GM11168 (cell line): ENCODE measurements around the gene SERPINF2.
"Not testable (repeated sequence)": the region's sequence is repeated elsewhere in the genome, so short reads cannot be mapped to it uniquely, and the experiment has no call there.

Source experiments
- in situ Hi-C: fragments of 300-500 bp; cut with MboI; formaldehyde crosslinking; loops from one replicate; pipeline ENCODE4 v1.12.0; 2022; ENCODE audit warnings: low sequenced_read_pairs; ENCODE audit not compliant: unreplicated experiment

Gene SERPINF2

GRCh38 chr17:1783834-1784611 is 41.4 kb downstream of the SERPINF2 start:
- in situ Hi-C loops, result no loop called here

GRCh38 chr17:1785930-1786329 is 43.3 kb downstream of the SERPINF2 start:
- in situ Hi-C loops, result no loop called here

- in situ Hi-C loops, result no loop called here
Observed at GRCh38 chr17:1786708-1787107, 44.0 kb downstream of the SERPINF2 start.

- in situ Hi-C loops, result no loop called here
Observed at GRCh38 chr17:1787301-1787902, 44.7 kb downstream of the SERPINF2 start.

GRCh38 chr17:1789936-1790335 is 47.3 kb downstream of the SERPINF2 start:
- in situ Hi-C loops, result no loop called here

- in situ Hi-C loops, result no loop called here
Observed at GRCh38 chr17:1792495-1793446, 50.1 kb downstream of the SERPINF2 start.

GRCh38 chr17:1793447-1793806 is 50.8 kb downstream of the SERPINF2 start:
- in situ Hi-C loops, result no loop called here

- in situ Hi-C loops, result no loop called here
Observed at GRCh38 chr17:1796800-1797199, 54.1 kb downstream of the SERPINF2 start.

GRCh38 chr17:1797323-1797722 is 54.7 kb downstream of the SERPINF2 start:
- in situ Hi-C loops, result no loop called here

GRCh38 chr17:1797846-1798245 is 55.2 kb downstream of the SERPINF2 start:
- in situ Hi-C loops, result not testable (repeated sequence)

GRCh38 chr17:1800240-1800639 is 57.6 kb downstream of the SERPINF2 start:
- in situ Hi-C loops, result no loop called here

- in situ Hi-C loops, result no loop called here
Observed at GRCh38 chr17:1800712-1801111, 58.0 kb downstream of the SERPINF2 start.

GRCh38 chr17:1802429-1802828 is 59.8 kb downstream of the SERPINF2 start:
- in situ Hi-C loops, result no loop called here

GRCh38 chr17:1803280-1803679 is 60.6 kb downstream of the SERPINF2 start:
- in situ Hi-C loops, result no loop called here
